Fibroblast of skin of left biceps (primary cell): ENCODE measurements around the gene PITPNC1.

Source experiments
- DNase-seq, 2 experiments: peaks; one replicate each; pipeline ENCODE4 v3.0.0-alpha.2; 2013; ENCODE audit warnings: low read depth in 2 of 2

The PITPNC1 gene

GRCh38 chr17:67434061-67434525 lies 57.0 kb downstream of the PITPNC1 start:
- DNase-seq = no peak

DNA sequence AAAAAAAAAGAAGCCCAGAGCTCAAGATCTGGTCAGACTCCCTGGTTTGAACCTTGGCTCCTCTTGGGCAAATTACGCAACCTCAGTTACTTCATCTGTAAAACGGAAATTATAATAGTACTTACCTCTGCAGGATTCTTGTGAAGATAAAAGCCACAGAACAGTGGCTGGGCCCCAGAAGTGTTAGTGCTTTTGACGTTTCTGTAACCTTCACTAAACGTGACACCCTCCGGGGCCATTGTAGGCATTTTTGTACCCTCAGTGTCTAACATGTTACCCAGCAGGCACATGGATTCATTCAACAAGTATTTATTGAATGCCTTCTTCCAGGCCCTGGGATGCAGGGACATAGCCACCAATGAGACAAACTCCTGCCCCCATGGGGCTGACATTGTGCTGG lies 58.0 kb downstream of the PITPNC1 start:
- DNase-seq = no peak

DNA sequence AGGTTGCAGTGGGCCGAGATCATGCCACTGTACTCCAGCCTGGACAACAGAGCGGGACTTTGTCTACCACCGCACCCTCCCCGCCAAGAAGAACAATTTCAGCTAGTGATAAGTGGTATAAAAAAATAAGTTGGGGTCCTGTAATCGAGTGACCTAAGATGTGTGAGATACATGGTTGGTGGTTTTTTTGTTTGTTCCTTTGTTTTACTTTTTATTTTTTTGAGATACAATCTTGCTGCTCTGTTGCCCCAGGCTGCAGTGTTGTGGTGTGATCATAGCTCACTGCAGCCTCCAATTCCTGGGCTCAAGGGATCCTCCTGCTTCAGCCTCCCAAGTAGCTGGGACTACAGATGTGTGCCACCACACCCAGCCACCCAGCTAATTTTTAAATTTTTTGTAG lies 58.7 kb downstream of the PITPNC1 start:
- DNase-seq = no peak

GRCh38 chr17:67436233-67436632 lies 59.2 kb downstream of the PITPNC1 start:
- no peak for DNase-seq

GRCh38 chr17:67438667-67439066 lies 61.6 kb downstream of the PITPNC1 start:
- DNase-seq = no peak

DNA sequence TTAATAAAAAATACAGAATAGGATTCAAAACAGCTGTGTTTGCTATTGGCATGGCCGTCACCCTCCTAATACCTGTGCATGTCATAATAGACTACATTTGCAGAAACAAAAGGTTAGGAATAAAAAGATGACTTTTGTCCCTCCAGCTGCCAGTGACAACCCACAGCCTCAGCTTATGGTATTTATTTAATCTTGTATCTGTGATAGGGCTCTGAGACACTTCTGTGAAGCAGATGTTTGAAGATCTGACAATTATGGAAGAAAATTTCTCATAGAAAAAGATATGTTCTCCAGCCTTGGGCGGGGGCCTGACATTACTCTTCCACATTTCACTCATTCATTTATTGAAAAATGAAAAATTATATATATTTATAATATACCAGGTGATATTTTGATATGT lies 62.2 kb downstream of the PITPNC1 start:
- no peak for DNase-seq

DNA sequence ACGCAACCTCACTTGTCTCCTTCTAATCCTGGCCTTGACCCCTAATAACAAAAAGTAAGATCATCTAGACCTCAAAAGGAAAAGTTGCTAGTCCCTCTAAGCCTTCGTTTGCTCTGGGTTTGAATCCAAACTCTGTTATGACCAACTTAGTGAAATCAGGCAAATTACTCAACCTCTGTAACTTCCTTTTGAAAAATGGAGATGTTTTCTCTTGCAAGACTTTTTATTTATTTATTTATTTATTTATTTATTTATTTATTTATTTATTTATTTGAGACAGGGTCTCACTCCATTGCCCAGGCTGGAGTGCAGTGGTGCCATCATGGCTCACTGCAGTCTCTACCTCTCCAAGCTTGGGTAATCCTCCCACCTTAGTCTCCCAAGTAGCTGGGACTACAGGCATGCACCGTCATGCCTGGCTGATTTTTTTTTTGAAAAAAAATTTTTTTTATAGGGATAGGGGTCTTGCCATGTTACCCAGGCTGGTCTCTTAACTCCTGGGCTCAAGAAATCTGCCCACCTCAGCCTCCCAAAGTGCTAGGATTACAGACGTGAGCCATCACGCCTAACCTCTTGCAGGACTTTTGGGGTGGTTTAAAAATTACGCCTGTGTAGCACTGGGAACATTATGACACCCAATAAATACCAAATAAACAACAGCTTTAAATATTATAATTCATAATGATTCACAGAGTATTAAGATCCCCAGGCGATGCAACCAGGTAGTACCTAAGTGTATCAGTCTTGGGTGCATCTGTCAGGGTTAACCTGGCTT lies 63.4 kb downstream of the PITPNC1 start:
- no peak for DNase-seq

DNA sequence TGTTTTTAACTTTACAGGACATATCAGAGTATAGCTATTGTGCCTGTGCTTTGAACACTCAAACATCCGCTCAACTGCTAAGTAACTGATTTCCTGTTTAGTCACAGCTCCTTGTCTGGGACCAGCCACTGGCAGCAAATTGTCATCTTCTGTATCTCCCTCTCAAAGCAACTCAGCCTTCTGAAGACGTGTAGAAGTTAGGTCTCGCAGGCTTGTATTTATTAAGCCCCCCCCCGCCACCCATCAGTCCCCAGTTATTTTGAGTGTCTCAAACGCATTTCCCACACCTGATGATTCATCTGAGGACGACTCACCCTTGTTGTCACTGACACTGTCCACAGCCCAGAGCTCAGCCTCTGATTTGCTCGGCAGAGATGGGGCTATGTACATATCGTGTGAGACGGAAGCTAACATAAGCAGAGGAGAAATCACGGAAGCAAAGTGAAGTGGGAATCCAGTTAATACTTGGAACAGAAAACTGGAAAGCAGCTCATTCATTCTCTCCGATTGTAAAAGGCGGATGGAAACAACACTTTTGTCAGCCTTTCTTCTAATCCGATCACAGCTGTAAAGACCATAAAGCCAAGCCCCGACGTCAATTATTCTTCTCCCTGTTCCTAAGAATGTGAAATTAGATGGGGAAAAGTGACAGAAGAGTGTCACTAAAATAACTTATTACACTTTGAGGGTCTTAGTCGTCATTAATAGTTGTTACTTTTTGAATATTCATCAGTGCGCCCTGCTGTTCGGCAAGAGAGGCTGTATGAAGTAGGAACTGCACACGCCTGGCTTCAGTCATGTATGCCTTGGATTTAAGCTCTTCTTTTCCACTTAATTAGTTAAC lies 64.2 kb downstream of the PITPNC1 start:
- no peak for DNase-seq

DNA sequence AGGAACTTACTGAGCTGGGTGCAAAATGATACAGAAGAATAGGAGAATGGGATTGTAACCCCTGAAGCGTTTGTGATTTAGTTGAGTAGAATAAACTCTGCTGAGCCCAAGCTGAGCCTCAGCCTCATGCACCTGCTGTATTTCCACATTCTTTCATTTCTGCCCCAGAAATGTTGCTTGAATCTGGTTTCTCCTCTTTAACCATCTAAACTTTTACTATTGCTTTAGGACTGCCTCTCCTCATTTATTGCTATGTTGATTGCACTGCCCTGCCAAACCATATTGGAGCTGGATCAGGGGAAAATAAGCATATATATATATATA lies 64.8 kb downstream of the PITPNC1 start:
- DNase-seq = no peak

DNA sequence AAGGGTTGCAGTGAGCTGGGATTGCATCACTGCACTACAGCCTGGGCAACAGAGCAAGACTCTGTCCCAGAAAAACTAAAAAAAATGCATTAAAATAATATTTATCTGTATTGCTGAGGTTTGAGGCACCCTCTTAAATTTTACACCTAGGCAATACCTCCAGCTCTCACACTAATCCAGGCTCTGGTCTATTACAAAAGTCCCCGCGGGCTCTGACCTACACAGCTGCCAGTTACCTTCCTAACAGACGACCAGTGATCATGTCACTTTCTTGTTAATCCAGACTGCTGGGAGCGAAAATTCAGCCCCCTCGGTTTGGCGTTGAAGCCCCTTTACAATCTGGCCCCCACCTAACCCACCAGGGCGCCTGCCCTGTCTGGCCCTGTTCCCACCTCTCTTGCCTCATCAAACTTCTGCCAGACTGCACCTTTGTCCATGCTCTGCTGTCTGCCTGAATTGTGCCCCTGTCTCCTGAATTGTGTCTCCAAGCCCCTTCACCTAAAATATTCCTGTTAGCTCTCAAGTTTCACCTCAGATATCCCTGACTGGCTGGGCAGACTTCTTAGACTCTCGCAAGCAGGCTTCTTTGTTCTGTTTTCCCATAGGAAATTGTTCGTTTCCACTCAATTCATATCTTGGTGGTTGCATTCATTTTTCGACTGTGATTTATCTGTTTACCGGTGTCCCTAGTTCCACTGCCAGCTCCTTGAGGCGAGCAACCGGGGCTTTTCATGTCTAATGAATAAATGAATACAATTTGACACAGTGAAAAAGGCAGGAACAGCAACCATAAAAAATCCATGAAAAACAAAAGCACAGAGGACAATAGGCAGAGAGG lies 65.9 kb downstream of the PITPNC1 start:
- DNase-seq = no peak

GRCh38 chr17:67443931-67444595 lies 67.0 kb downstream of the PITPNC1 start:
- DNase-seq = peak; percentile 40 to 45

GRCh38 chr17:67448449-67448848 lies 71.4 kb downstream of the PITPNC1 start:
- DNase-seq = no peak

DNA sequence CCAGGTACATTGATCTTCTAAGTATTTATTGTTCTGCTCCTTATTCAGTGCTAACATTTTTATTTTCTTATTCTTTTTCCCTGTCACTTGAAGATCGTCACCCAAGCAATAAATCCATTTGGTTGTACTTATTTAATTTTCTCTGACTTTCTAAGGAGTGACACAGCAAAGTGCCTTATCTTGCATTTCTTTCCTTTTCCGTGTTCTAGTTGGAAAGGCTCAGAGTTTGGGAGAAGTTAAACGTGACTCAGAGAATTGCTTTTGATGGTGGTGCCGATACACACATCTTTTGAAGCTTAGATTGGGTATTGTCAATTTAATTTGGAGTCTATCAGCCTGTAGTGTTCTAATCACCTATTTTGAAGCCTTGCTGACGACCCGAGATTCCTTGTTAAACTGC lies 72.0 kb downstream of the PITPNC1 start:
- no peak for DNase-seq

GRCh38 chr17:67449845-67450755 lies 73.0 kb downstream of the PITPNC1 start:
- DNase-seq = no peak

- no peak for DNase-seq
These were observed 75.8 kb downstream of the PITPNC1 start for GRCh38 chr17:67452681-67453554.

DNA sequence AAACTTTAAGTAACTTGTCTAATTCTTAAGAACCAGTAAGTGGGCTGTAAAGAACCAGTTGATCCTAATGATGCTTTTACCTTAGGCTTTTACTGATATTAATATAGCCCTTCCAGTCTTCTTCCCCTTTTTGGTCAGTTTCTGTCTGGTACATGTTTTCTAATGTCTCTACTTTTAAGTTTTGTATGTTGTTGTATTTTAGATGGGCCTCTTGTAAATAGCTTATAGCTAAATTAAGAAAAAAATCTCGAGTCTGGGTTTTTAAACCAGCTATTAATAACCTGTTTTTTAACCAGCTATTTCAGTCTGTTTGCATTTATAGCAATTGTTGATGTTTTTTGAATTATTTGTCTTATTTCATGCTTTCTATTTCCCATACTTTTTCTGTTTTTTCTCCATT lies 79.0 kb downstream of the PITPNC1 start:
- no peak for DNase-seq

DNA sequence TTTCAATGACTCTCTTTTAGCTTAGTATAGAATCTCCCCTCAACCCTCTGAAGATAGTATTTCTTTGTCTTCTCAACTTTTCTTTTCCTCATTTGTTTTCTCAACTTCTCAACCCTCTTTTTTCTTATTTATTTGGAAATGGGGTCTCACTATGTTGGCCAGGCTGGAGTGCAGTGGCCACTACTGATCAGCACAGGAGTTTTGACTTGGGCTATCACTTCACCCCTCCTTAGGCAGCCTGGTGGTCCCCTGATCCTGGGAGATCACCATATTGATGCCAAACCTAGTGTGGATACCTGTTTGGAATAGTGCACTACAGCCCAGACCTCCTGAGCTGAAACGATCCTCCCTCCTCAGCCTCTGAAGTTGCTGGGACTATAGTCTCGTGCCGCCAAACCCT lies 79.8 kb downstream of the PITPNC1 start:
- no peak for DNase-seq

- DNase-seq = no peak
These were observed 81.1 kb downstream of the PITPNC1 start for GRCh38 chr17:67458203-67458602.

DNA sequence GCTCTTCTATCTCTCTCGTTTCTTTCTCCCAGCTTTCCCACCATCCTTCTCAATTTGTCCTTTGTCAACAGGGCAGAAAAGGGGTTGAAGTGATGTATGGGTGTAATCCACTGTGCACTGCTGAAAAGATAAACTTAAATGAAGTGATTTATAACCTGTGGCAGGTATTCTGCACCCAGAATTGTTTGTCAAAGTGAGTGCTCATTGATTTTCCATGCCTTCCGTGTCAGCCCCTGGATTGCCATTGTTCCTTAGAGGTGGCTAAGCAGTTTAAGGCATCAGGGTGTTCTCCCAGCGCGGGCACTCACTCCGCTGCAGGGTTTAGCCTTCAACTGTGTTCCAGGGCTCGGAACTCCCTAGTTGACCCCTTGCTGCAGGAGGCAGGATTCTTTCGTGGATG lies 82.9 kb downstream of the PITPNC1 start:
- no peak for DNase-seq
